Thyroid gland (tissue), 4 donors: ENCODE data around the gene NCOR1.

ENCODE experiments used
- CTCF ChIP-seq, 6 experiments: fragments of 200-600 bp in 3 of 6; fragments of 450-650 bp in 3 of 6; sonication (generic) in 3 of 6; IDR thresholded peaks; one replicate each; pipeline ENCODE4 v1.5.1; 2016 to 2019; ENCODE audit warnings: antibody characterized with exemption in 6 of 6, mild to moderate bottlenecking in 2 of 6, inconsistent platforms in 1 of 6, moderate library complexity in 1 of 6
- POLR2A ChIP-seq, 2 donors: fragments of 450-650 bp; IDR thresholded peaks; one replicate each; pipeline ENCODE4 v1.6.1; 2017; ENCODE audit warnings: antibody characterized with exemption in 2 of 2, mild to moderate bottlenecking in 2 of 2, moderate library complexity in 1 of 2

GRCh38 chr17:16212793-16213192 lies 2.5 kb downstream of the NCOR1 start:
- TF ChIP-seq CTCF (IDR thresholded peaks at IDR 0.05) (no peak), POLR2A (IDR thresholded peaks at IDR 0.05) (no peak)
